ENCODE data around the gene SLC34A2.

SLC34A2 gene

DNA sequence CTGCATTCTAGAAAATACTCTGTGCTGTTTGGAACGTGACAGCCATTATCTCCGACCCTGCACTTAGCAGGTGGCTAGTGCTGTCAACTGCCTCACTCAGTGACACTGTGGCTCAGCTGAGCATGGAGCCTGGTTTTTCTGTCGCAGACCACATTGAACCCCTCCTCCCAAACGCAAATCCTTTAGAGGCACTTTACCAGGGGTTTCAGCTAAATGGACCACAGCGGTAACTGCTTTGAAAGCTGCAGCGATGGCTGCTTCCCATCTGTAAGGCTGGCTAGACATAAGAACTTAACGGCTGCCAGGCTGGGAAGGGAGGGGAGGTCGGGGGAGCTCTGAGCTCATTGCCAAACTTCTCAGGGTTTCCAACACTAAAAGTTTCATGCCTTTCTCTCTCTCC lies 8.1 kb downstream of the SLC34A2 start:
- DNase-seq = no peak

- DNase-seq = no peak
These were observed 10.5 kb downstream of the SLC34A2 start for GRCh38 chr4:25666031-25666630.

- DNase-seq = no peak
These were observed 12.4 kb downstream of the SLC34A2 start for GRCh38 chr4:25667931-25668557.

- no peak for DNase-seq
These were observed 15.3 kb downstream of the SLC34A2 start for GRCh38 chr4:25670991-25671390.

- no peak for DNase-seq
These were observed 17.1 kb downstream of the SLC34A2 start for GRCh38 chr4:25672756-25673155.

- DNase-seq = no peak
These were observed 18.7 kb downstream of the SLC34A2 start for GRCh38 chr4:25674386-25674785.

- DNase-seq = no peak
These were observed 20.6 kb downstream of the SLC34A2 start for GRCh38 chr4:25676221-25676620.

DNA sequence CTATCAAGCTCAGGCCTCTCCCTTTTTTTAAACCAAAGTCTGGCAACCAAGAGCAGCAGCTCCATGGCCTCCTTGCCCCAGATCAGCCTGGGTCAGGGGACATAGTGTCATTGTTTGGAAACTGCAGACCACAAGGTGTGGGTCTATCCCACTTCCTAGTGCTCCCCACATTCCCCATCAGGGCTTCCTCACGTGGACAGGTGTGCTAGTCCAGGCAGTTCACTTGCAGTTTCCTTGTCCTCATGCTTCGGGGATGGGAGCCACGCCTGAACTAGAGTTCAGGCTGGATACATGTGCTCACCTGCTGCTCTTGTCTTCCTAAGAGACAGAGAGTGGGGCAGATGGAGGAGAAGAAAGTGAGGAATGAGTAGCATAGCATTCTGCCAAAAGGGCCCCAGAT lies 21.5 kb downstream of the SLC34A2 start:
- no peak for DNase-seq

GRCh38 chr4:25677943-25678342 lies 22.3 kb downstream of the SLC34A2 start:
- DNase-seq = no peak

GRCh38 chr4:25687773-25688172 lies 32.1 kb downstream of the SLC34A2 start:
- no peak for DNase-seq

GRCh38 chr4:25694466-25694865 lies 38.8 kb downstream of the SLC34A2 start:
- DNase-seq = no peak

GRCh38 chr4:25696409-25696808 lies 40.8 kb downstream of the SLC34A2 start:
- no peak for DNase-seq

GRCh38 chr4:25697516-25697915 lies 41.9 kb downstream of the SLC34A2 start:
- DNase-seq = no peak

- no peak for DNase-seq
These were observed 45.0 kb downstream of the SLC34A2 start for GRCh38 chr4:25700661-25701060.

DNA sequence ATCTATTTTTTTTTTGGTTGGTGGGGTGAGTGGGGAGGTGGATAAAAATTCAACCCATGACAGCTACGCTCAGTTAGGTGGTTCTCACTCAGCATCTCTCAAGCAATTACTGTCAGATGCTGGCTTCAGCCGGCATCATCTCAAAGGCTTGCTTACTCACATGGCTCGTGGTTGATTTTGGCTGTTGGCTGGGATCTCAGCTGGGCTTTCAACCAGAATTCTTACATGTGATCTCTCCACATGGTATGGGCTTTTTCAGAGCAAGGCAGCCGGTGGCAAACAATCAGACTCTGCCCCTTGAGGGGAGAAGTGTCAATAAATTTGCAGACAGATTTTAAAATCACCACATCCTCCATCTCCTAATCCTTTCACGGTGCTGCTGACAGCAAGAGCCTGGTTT lies 47.2 kb downstream of the SLC34A2 start:
- DNase-seq = no peak

- no peak for DNase-seq
These were observed 48.2 kb downstream of the SLC34A2 start for GRCh38 chr4:25703731-25704388.

- no peak for DNase-seq
These were observed 48.9 kb downstream of the SLC34A2 start for GRCh38 chr4:25704516-25704915.

- no peak for DNase-seq
These were observed 55.0 kb downstream of the SLC34A2 start for GRCh38 chr4:25710637-25711036.

GRCh38 chr4:25712611-25713010 lies 57.0 kb downstream of the SLC34A2 start:
- no peak for DNase-seq

DNA sequence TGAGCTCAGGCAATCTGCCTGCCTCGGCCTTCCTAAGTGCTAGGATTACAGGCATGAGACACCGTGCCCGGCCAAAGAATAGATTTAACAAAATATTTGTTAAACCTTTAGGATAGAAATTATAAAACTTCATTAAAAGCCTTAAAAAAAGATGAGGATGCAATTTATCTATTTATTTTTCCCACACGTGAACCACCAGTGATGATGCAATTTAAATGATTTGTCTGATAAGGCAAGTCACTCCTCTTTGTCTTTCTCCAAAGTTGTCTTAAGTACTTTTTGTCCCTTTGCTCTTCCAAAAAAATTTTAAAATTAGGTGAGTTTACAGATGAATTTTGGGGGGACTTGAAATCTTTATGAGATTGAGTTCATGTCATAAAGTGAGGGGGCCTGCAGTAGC lies 58.2 kb downstream of the SLC34A2 start:
- no peak for DNase-seq

- DNase-seq = no peak
These were observed 67.3 kb downstream of the SLC34A2 start for GRCh38 chr4:25722964-25723363.

GRCh38 chr4:25723409-25723808 lies 67.8 kb downstream of the SLC34A2 start:
- DNase-seq = no peak

GRCh38 chr4:25725870-25726269 lies 70.2 kb downstream of the SLC34A2 start:
- DNase-seq = no peak

DNA sequence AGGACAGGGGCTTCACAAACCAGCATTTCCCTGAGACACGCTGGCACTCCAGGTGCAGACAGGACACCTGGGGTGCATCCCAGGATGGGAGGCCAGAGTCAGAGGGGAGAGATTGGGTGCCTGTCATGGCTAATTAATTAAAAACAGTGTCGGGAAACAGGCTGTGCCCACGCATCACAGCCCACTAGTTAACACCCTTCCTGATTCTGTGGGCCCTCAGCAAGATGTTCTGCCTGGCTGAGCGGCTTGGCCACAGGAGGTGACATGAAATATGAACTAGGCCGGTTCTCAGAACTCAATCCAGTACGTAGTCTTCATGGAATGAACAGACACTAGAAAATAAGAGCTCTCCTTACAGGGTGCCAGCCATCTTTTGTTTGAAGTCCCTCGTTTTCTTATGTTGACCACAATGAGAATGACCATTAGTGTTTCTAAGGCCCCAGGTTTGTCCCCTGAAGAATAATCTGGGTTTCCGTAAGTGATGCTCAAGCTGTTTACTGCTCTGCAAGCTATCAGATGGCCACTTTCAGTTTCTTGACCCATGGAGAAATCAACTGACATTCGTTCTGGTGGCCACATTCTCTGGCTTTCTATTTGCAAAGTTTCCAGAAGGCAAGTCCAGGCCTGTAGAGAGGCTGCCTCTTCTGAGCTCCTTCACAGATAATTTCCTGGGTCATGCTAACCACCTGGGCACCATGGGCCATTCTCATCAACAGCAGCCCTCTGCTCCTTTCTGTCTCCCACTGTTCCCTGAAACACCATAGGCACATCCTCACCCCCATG lies 72.3 kb downstream of the SLC34A2 start:
- DNase-seq = no peak
